ENCODE measurements around the gene ABL1. TPM values are rescaled to one million over a fixed set of nuclear protein-coding genes. Genes with fewer than 3 reads are reported as not detected.

Gene ABL1
- total RNA-seq, 1 donor = 94.8 TPM

DNA sequence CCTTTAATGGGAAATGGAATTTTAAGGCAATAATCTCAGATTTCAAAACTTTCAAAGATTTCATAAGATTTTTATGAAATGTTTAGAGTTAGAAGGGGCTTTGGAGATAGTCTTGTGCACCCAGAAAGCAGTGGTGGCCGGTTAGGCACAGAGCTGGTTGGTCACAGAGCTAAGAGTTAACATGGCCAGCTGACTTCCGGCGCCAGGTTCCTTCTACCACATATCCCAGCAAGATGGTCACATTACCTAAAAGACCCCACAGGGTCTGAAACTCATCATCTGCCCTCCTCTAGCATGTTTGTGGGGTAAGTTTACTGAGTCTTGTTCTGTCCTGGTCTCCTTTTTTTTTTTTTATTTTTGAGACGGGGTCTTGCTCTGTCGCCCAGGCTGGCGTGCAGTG lies 42.2 kb downstream of the ABL1 start:
- H3K36me3 ChIP-seq (ENCODE audit: insufficient read depth, low read length) = peaks cover 91% of the 10 kb centered on the region
- no peak overlapping the region for H3K4me3 ChIP-seq (ENCODE audit: insufficient read depth, low read length)
- DNase-seq (ENCODE audit: insufficient read length, low spot score, missing footprints) = no peak
- H3K9me3 ChIP-seq (ENCODE audit: low read depth, low read length) = no peaks in the 10 kb centered on the region
- H3K79me2 ChIP-seq (ENCODE audit: insufficient read depth, low read length) = peaks cover 61% of the 10 kb centered on the region
- no peaks in the 10 kb centered on the region for H3K4me1 ChIP-seq (ENCODE audit: insufficient read depth, low read length)
- H2AFZ ChIP-seq (ENCODE audit: low read length) = no peak overlapping the region
- H3K27me3 ChIP-seq (ENCODE audit: insufficient read depth, low read length) = no peaks in the 10 kb centered on the region
- H3K27ac ChIP-seq (ENCODE audit: low read depth, low read length) = no peak overlapping the region
- H4K20me1 ChIP-seq (ENCODE audit: insufficient read depth, low read length) = peaks cover 63% of the 10 kb centered on the region
- TF ChIP-seq CTCF (IDR thresholded peaks at IDR 0.05; ENCODE audit: extremely low read depth, low read depth, low read length) = no peak
- no peak overlapping the region for H3K4me2 ChIP-seq (ENCODE audit: insufficient read depth, low read length)

- no peak overlapping the region for H3K27ac ChIP-seq (ENCODE audit: low read depth, low read length)
- no peak overlapping the region for H3K4me2 ChIP-seq (ENCODE audit: insufficient read depth, low read length)
- H4K20me1 ChIP-seq (ENCODE audit: insufficient read depth, low read length) = peaks cover 53% of the 10 kb centered on the region
- no peaks in the 10 kb centered on the region for H3K9me3 ChIP-seq (ENCODE audit: low read depth, low read length)
- H2AFZ ChIP-seq (ENCODE audit: low read length) = no peak overlapping the region
- H3K4me1 ChIP-seq (ENCODE audit: insufficient read depth, low read length) = no peaks in the 10 kb centered on the region
- peaks cover 51% of the 10 kb centered on the region for H3K79me2 ChIP-seq (ENCODE audit: insufficient read depth, low read length)
- H3K36me3 ChIP-seq (ENCODE audit: insufficient read depth, low read length) = peaks cover 90% of the 10 kb centered on the region
- peak; percentile 22 for DNase-seq (ENCODE audit: insufficient read length, low spot score, missing footprints)
- no peaks in the 10 kb centered on the region for H3K27me3 ChIP-seq (ENCODE audit: insufficient read depth, low read length)
- TF ChIP-seq CTCF (IDR thresholded peaks at IDR 0.05; ENCODE audit: extremely low read depth, low read depth, low read length) = no peak
- no peak overlapping the region for H3K4me3 ChIP-seq (ENCODE audit: insufficient read depth, low read length)
Observed at GRCh38 chr9:130878295-130878694, 43.2 kb downstream of the ABL1 start.

DNA sequence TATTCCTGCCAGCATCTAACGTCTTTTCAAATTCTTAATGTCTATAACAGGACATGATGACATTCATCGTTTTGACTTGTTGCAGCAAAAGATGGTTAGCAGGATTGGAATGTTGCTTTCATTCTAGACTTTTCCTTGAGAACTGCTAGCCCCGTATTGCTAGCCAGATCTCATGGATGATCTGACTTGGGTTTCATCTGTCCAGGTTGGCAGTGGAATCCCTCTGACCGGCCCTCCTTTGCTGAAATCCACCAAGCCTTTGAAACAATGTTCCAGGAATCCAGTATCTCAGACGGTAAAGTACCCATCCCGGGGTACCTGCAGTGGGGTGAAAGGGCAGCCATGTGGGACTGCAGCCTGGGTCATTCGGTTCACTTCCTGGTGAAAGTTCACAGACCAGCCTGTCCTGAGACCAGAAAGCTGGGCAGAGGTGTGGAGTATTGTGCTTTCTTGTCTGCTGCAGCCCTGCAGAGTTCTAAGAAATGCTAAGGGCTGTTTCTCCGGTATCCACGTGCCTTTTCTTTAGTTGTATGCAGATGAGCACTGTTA lies 44.9 kb downstream of the ABL1 start:
- Histone ChIP-seq H3K27me3 (ENCODE audit: insufficient read depth, low read length) (no peaks in the 10 kb centered on the region), H3K4me3 (ENCODE audit: insufficient read depth, low read length) (no peak overlapping the region), H3K79me2 (ENCODE audit: insufficient read depth, low read length) (peaks cover 36% of the 10 kb centered on the region), H3K4me2 (ENCODE audit: insufficient read depth, low read length) (no peak overlapping the region), H4K20me1 (ENCODE audit: insufficient read depth, low read length) (peaks cover 45% of the 10 kb centered on the region), H2AFZ (ENCODE audit: low read length) (no peak overlapping the region), H3K36me3 (ENCODE audit: insufficient read depth, low read length) (peaks cover 88% of the 10 kb centered on the region), H3K4me1 (ENCODE audit: insufficient read depth, low read length) (no peaks in the 10 kb centered on the region), H3K27ac (ENCODE audit: low read depth, low read length) (no peak overlapping the region), H3K9me3 (ENCODE audit: low read depth, low read length) (no peaks in the 10 kb centered on the region)
- no peak for TF ChIP-seq CTCF (IDR thresholded peaks at IDR 0.05; ENCODE audit: extremely low read depth, low read depth, low read length)
- peak; percentile 25 for DNase-seq (ENCODE audit: insufficient read length, low spot score, missing footprints)

- H3K79me2 ChIP-seq (ENCODE audit: insufficient read depth, low read length) = peaks cover 37% of the 10 kb centered on the region
- no peaks in the 10 kb centered on the region for H3K27me3 ChIP-seq (ENCODE audit: insufficient read depth, low read length)
- peaks cover 48% of the 10 kb centered on the region for H4K20me1 ChIP-seq (ENCODE audit: insufficient read depth, low read length)
- no peak for TF ChIP-seq CTCF (IDR thresholded peaks at IDR 0.05; ENCODE audit: extremely low read depth, low read depth, low read length)
- no peak overlapping the region for H2AFZ ChIP-seq (ENCODE audit: low read length)
- no peak overlapping the region for H3K27ac ChIP-seq (ENCODE audit: low read depth, low read length)
- H3K36me3 ChIP-seq (ENCODE audit: insufficient read depth, low read length) = peaks cover 89% of the 10 kb centered on the region
- no peaks in the 10 kb centered on the region for H3K4me1 ChIP-seq (ENCODE audit: insufficient read depth, low read length)
- no peaks in the 10 kb centered on the region for H3K9me3 ChIP-seq (ENCODE audit: low read depth, low read length)
- no peak for DNase-seq (ENCODE audit: insufficient read length, low spot score, missing footprints)
- no peak overlapping the region for H3K4me2 ChIP-seq (ENCODE audit: insufficient read depth, low read length)
- no peak overlapping the region for H3K4me3 ChIP-seq (ENCODE audit: insufficient read depth, low read length)
Observed at GRCh38 chr9:130880599-130881220, 45.7 kb downstream of the ABL1 start.
